ENCODE data around the gene OGFR. TPM values are rescaled to one million over a fixed set of nuclear protein-coding genes. Genes with fewer than 3 reads are reported as not detected.

OGFR gene
- polyA plus RNA-seq, 1 donor: 46.1 TPM

- H3K4me3 ChIP-seq (ENCODE audit: low read length): no peak overlapping the region
- DNase-seq: no peak
- no peak overlapping the region for H3K27ac ChIP-seq (ENCODE audit: low read length)
- no peaks in the 10 kb centered on the region for H3K36me3 ChIP-seq (ENCODE audit: control insufficient read depth, insufficient read depth, low read length)
- no peaks in the 10 kb centered on the region for H3K27me3 ChIP-seq (ENCODE audit: control insufficient read depth, insufficient read depth, low read length)
- WGBS (ENCODE audit: insufficient coverage, low lambda C conversion rate): no CpG with 5 or more reads among the region's 24 CpGs
- no peaks in the 10 kb centered on the region for H3K9me3 ChIP-seq (ENCODE audit: control insufficient read depth, low read depth, low read length)
- peaks cover 12% of the 10 kb centered on the region for H3K4me1 ChIP-seq (ENCODE audit: control insufficient read depth, insufficient read depth, low read length)
These were observed 22.1 kb downstream of the OGFR start for GRCh38 chr20:62826646-62827310.

DNA sequence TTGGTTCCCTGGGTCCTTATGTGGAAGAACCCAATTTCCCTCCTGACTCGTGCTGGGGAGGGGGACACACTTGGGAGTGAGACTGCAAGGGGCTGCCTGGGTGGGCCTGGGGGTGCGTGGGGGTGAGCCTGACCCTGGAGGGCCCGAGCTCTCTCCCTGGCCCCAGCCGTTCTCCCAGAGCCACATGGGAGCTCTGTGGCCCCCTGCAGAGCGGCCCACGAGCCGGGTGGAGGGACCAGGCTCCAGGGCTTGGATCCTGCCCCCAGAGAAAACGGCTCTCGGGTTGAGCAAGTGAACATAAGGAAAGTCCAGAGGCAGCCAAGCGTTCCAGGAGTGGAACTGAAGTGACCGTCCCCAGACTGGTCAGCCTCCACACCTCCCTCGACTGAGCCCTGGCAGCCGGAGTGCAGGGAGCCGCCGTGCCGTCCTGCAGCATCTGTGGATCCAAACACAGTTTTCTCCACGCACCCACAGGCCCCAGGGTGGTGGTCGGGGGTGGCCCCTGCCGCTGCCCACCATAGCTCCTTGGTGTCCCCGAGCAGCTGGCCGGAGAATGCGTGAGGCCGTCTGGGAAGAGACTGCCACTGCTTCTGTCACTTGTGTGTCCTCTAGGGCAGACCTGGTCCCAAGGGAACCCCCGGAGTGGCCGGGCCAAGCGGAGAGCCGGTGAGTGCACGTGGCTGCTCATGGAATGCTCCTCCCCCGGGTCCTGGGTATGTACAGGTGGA is 22.8 kb downstream of the OGFR start:
- H3K4me3 ChIP-seq (ENCODE audit: low read length): no peak overlapping the region
- H3K36me3 ChIP-seq (ENCODE audit: control insufficient read depth, insufficient read depth, low read length): no peaks in the 10 kb centered on the region
- no CpG with 5 or more reads among the region's 29 CpGs for WGBS (ENCODE audit: insufficient coverage, low lambda C conversion rate)
- no peak for DNase-seq
- H3K27ac ChIP-seq (ENCODE audit: low read length): no peak overlapping the region
- no peaks in the 10 kb centered on the region for H3K9me3 ChIP-seq (ENCODE audit: control insufficient read depth, low read depth, low read length)
- peaks cover 12% of the 10 kb centered on the region for H3K4me1 ChIP-seq (ENCODE audit: control insufficient read depth, insufficient read depth, low read length)
- H3K27me3 ChIP-seq (ENCODE audit: control insufficient read depth, insufficient read depth, low read length): no peaks in the 10 kb centered on the region

DNA sequence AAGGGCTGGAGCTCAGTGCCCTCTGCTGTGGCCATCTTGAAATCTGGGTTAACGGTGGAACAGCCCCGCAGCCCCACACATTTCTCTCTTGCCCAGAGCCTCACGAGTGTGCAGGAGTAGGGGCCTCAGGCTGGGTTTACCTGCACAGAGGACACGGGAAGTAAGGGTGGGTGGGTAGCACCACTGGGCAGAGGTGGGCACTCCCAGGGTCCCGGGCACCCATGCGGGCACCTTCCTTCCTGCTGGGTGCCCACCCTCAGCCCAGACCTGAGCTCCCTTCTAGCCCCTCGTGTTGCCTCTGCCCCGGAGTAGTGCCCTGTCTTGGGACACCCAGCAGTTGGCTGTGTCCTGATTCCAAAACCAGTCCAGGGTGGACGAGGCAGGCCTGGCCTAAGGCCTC is 23.4 kb downstream of the OGFR start:
- H3K4me3 ChIP-seq (ENCODE audit: low read length): no peak overlapping the region

GRCh38 chr20:62828511-62829230 is 24.0 kb downstream of the OGFR start:
- no peaks in the 10 kb centered on the region for H3K36me3 ChIP-seq (ENCODE audit: control insufficient read depth, insufficient read depth, low read length)
- DNase-seq: no peak
- no peak overlapping the region for H3K4me3 ChIP-seq (ENCODE audit: low read length)
- H3K27ac ChIP-seq (ENCODE audit: low read length): no peak overlapping the region
- no peaks in the 10 kb centered on the region for H3K27me3 ChIP-seq (ENCODE audit: control insufficient read depth, insufficient read depth, low read length)
- H3K4me1 ChIP-seq (ENCODE audit: control insufficient read depth, insufficient read depth, low read length): peaks cover 12% of the 10 kb centered on the region
- H3K9me3 ChIP-seq (ENCODE audit: control insufficient read depth, low read depth, low read length): no peaks in the 10 kb centered on the region
- whole genome bisulfite sequencing (ENCODE audit: insufficient coverage, low lambda C conversion rate): no CpG with 5 or more reads among the region's 29 CpGs

More for the DNA sequence above, 23.4 kb downstream of the OGFR start:
- Histone ChIP-seq H3K27me3 (ENCODE audit: control insufficient read depth, insufficient read depth, low read length) (no peaks in the 10 kb centered on the region), H3K9me3 (ENCODE audit: control insufficient read depth, low read depth, low read length) (no peaks in the 10 kb centered on the region), H3K36me3 (ENCODE audit: control insufficient read depth, insufficient read depth, low read length) (no peaks in the 10 kb centered on the region), H3K4me1 (ENCODE audit: control insufficient read depth, insufficient read depth, low read length) (peaks cover 12% of the 10 kb centered on the region), H3K27ac (ENCODE audit: low read length) (no peak overlapping the region)
- DNase-seq: no peak
- WGBS (ENCODE audit: insufficient coverage, low lambda C conversion rate): no CpG with 5 or more reads among the region's 9 CpGs

DNA sequence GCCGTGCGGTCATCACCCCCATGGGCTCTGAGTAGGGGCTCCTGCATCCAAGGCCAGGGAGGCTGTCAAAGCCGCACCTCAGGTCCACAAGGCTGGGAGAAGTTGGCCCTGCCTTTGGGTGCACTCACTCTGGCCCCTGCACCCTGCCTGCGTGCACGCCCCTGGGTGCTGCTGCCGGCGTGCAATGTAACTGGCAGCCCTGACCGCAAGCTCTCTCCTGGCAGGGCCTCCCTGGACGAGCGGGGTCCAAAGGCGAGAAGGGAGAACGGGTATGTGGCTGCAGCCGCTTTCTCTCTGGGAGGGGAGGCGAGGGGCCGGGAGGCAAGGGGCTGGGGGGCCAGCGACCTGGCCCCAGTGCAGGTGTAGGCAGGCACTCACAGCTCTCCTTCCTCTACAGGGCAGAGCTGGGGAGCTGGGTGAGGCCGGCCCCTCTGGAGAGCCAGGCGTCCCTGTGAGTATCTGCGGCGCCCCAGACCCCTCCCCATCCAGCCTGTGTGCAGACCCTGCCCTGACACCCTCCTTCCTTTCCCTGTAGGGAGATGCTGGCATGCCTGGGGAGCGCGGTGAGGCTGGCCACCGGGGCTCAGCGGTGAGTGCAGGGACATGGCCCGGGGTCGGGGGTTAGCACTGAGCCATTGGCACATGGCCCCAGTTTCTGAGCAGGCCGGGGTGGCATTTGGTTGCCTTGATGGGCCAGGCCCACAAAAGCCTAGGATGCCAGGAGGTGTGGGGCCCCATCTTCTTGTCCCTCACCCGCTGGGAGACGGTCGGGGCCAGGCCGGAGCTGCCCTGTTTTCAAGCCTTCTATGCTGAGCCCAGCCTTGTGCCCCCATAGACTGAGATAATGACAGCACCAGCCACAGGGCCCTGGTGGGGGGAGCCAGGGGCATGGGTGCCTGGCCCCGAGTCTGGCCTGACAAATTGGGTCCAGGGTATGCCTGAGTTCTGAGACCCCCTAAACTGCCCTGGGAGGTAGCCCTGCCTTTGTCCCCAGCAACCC is 24.9 kb downstream of the OGFR start:
- H3K4me1 ChIP-seq (ENCODE audit: control insufficient read depth, insufficient read depth, low read length): peaks cover 3% of the 10 kb centered on the region
- H3K4me3 ChIP-seq (ENCODE audit: low read length): no peak overlapping the region
- DNase-seq: no peak
- no peaks in the 10 kb centered on the region for H3K36me3 ChIP-seq (ENCODE audit: control insufficient read depth, insufficient read depth, low read length)
- WGBS (ENCODE audit: insufficient coverage, low lambda C conversion rate): no CpG with 5 or more reads among the region's 32 CpGs
- H3K9me3 ChIP-seq (ENCODE audit: control insufficient read depth, low read depth, low read length): no peaks in the 10 kb centered on the region
- no peaks in the 10 kb centered on the region for H3K27me3 ChIP-seq (ENCODE audit: control insufficient read depth, insufficient read depth, low read length)
- H3K27ac ChIP-seq (ENCODE audit: low read length): no peak overlapping the region

DNA sequence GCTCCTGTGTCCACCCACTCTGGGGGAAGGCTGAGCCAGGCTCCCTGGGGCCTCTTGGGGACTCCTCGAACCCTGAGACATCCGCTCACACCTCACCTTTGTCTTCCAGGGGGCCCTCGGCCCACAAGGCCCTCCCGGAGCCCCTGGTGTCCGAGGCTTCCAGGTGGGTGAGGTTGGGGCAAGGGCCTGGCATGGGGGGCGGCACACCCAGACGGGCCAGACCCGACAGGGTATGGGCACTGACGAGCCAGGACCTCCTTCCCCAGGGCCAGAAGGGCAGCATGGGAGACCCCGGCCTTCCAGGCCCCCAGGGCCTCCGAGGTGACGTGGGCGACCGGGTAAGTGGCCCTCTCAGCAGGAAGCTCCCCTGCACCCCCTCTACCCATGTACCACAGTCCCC is 25.6 kb downstream of the OGFR start:
- H3K4me1 ChIP-seq (ENCODE audit: control insufficient read depth, insufficient read depth, low read length): no peaks in the 10 kb centered on the region
- peaks cover 5% of the 10 kb centered on the region for H3K27me3 ChIP-seq (ENCODE audit: control insufficient read depth, insufficient read depth, low read length)
- no peak overlapping the region for H3K4me3 ChIP-seq (ENCODE audit: low read length)
- no peaks in the 10 kb centered on the region for H3K9me3 ChIP-seq (ENCODE audit: control insufficient read depth, low read depth, low read length)
- no CpG with 5 or more reads among the region's 14 CpGs for WGBS (ENCODE audit: insufficient coverage, low lambda C conversion rate)
- H3K27ac ChIP-seq (ENCODE audit: low read length): no peak overlapping the region
- H3K36me3 ChIP-seq (ENCODE audit: control insufficient read depth, insufficient read depth, low read length): no peaks in the 10 kb centered on the region
- no peak for DNase-seq

GRCh38 chr20:62830821-62831220 is 26.2 kb downstream of the OGFR start:
- Histone ChIP-seq H3K9me3 (ENCODE audit: control insufficient read depth, low read depth, low read length) (no peaks in the 10 kb centered on the region), H3K4me1 (ENCODE audit: control insufficient read depth, insufficient read depth, low read length) (no peaks in the 10 kb centered on the region), H3K4me3 (ENCODE audit: low read length) (no peak overlapping the region), H3K36me3 (ENCODE audit: control insufficient read depth, insufficient read depth, low read length) (no peaks in the 10 kb centered on the region), H3K27me3 (ENCODE audit: control insufficient read depth, insufficient read depth, low read length) (peaks cover 8% of the 10 kb centered on the region), H3K27ac (ENCODE audit: low read length) (no peak overlapping the region)
- WGBS (ENCODE audit: insufficient coverage, low lambda C conversion rate): no CpG with 5 or more reads among the region's 22 CpGs
- DNase-seq: no peak

DNA sequence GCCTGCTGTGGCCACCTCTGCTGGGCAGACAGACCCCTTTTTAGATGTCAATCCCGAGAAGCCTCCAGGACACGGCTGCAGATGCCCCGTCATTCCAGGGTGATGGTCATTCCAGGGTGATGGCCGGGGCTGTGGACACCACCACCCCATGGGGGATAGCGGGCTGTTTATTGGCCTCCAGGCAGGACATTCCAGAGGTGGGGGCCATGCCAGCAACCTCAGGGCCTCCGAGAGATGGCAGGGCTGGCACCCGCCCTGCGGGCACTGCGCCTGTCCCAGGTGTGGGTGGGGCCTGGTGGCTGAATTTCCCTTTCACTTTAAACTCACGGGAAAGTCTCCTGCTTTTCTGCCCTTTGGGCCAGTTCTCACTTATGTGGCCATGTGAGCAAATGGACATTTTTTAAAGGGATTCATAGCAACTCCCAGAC is 26.7 kb downstream of the OGFR start:
- no peak for DNase-seq
- no peaks in the 10 kb centered on the region for H3K36me3 ChIP-seq (ENCODE audit: control insufficient read depth, insufficient read depth, low read length)
- WGBS (ENCODE audit: insufficient coverage, low lambda C conversion rate): no CpG with 5 or more reads among the region's 10 CpGs
- H3K27ac ChIP-seq (ENCODE audit: low read length): no peak overlapping the region
- no peaks in the 10 kb centered on the region for H3K9me3 ChIP-seq (ENCODE audit: control insufficient read depth, low read depth, low read length)
- no peak overlapping the region for H3K4me3 ChIP-seq (ENCODE audit: low read length)
- H3K27me3 ChIP-seq (ENCODE audit: control insufficient read depth, insufficient read depth, low read length): peaks cover 13% of the 10 kb centered on the region
- H3K4me1 ChIP-seq (ENCODE audit: control insufficient read depth, insufficient read depth, low read length): no peaks in the 10 kb centered on the region

GRCh38 chr20:62831854-62832211 is 27.2 kb downstream of the OGFR start:
- no peak overlapping the region for H3K27ac ChIP-seq (ENCODE audit: low read length)
- H3K27me3 ChIP-seq (ENCODE audit: control insufficient read depth, insufficient read depth, low read length): peaks cover 13% of the 10 kb centered on the region
- no peaks in the 10 kb centered on the region for H3K4me1 ChIP-seq (ENCODE audit: control insufficient read depth, insufficient read depth, low read length)
- no CpG with 5 or more reads among the region's 10 CpGs for WGBS (ENCODE audit: insufficient coverage, low lambda C conversion rate)
- H3K4me3 ChIP-seq (ENCODE audit: low read length): no peak overlapping the region
- DNase-seq: no peak
- H3K36me3 ChIP-seq (ENCODE audit: control insufficient read depth, insufficient read depth, low read length): no peaks in the 10 kb centered on the region
- no peaks in the 10 kb centered on the region for H3K9me3 ChIP-seq (ENCODE audit: control insufficient read depth, low read depth, low read length)

Measured in large intestine (tissue), 3 donors.